ENCODE results near the gene RPAP3. TPM values are rescaled to one million over a fixed set of nuclear protein-coding genes. Genes with fewer than 3 reads are reported as not detected.

The RPAP3 gene
- polyA plus RNA-seq, 4 donors, result 8.7 to 25.6 (median 14.4) TPM

DNA sequence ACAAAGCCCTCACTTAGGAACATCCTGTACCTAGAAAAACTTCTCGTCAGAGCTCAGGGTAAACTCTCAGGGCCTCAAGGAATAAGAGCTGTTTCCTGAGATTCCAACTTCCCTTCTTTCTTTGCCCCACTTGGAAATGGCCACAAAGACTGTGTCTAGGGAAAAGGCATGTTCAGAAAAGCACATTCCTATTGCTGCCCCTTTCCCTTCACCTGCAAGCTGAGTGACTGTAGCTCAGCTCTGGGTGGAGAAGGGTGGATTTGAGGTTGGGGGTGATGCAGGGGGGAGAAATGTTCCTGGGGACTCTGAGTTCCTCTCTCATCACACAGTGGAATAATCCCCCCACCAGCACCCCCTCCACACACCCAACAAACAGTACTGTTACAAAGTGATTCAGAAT, 12.7 kb upstream of the RPAP3 start:
- no peak for FAIRE-seq
- peak overlapping the region in 1 of 3 donors; percentile 50 for H3K27ac ChIP-seq (ENCODE audit: low read depth in 1 of 3, low read length in 2 of 3)
- H3K4me3 ChIP-seq (ENCODE audit: low read depth in 1 of 3, low read length in 3 of 3), result no peak overlapping the region

DNA sequence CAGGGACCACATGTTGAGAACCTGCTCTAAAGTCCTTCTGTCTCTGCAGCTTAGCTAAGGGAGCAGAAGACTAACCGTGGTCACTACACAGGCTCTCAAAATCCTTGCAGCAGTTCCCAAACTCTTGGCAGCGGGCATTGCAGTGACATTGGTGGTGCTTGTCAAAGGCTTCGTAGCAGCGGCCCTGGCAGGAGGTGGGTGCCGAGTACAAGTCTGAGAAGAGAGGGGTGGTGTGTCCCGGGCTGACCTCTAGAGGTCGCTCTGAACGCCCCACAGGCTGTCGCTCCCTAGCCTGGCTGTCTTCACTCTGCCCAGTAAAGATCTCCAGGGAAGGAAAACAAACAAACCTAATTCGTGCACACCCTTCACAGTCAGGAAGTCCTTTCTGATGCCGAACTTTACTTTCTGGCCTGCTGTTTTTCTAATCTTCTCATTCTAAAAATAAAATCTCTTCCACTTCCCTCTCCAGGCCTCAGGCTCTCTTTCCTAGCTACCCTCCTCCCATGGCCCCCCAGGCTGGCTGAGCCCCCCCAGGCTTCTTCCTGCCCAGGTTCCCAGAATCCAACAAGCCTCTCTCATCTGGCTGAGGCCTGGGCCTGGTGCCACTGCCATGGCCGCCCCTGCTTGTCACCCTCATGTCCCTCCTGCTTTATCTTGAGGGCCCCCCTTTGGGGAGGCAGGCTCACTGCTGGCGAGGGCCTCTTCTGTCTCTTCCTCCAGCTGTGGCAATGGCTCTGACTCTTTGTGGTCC, 11.8 kb upstream of the RPAP3 start:
- Histone ChIP-seq H3K27me3 (ENCODE audit: control insufficient read depth in 3 of 3, insufficient read depth in 3 of 3, low read length in 3 of 3) (no peaks in the 10 kb centered on the region), H3K4me1 (ENCODE audit: control insufficient read depth in 3 of 3, insufficient read depth in 2 of 3, low read depth in 1 of 3, low read length in 2 of 3) (peaks cover 0 to 12% (median 3%) of the 10 kb centered on the region in 3 donors), H3K4me3 (ENCODE audit: low read depth in 1 of 3, low read length in 3 of 3) (no peak overlapping the region), H3K36me3 (ENCODE audit: control insufficient read depth in 3 of 3, insufficient read depth in 2 of 3, low read depth in 1 of 3, low read length in 3 of 3) (peaks cover 0 to 14% (median 0%) of the 10 kb centered on the region in 3 donors), H3K9me3 (ENCODE audit: control insufficient read depth in 2 of 2, insufficient read depth in 1 of 2, low read depth in 1 of 2, low read length in 1 of 2) (no peaks in the 10 kb centered on the region), H3K27ac (ENCODE audit: low read depth in 1 of 3, low read length in 2 of 3) (peak overlapping the region; percentile 13 to 85 (median 71))
- DNase-seq, result peak; percentile 68 to 88
- no peak for FAIRE-seq
- whole genome bisulfite sequencing, 3 donors, result 15 to 29% (median 19%) methylated on average over 13 of the region's 13 CpGs

More for the DNA sequence above, 12.7 kb upstream of the RPAP3 start:
- H3K36me3 ChIP-seq (ENCODE audit: control insufficient read depth in 3 of 3, insufficient read depth in 2 of 3, low read depth in 1 of 3, low read length in 3 of 3), result peaks cover 0 to 14% (median 0%) of the 10 kb centered on the region in 3 donors
- H3K4me1 ChIP-seq (ENCODE audit: control insufficient read depth in 3 of 3, insufficient read depth in 2 of 3, low read depth in 1 of 3, low read length in 2 of 3), result peaks cover 0 to 12% (median 3%) of the 10 kb centered on the region in 3 donors
- H3K27me3 ChIP-seq (ENCODE audit: control insufficient read depth in 3 of 3, insufficient read depth in 3 of 3, low read length in 3 of 3), result no peaks in the 10 kb centered on the region
- DNase-seq, result no peak
- no peaks in the 10 kb centered on the region for H3K9me3 ChIP-seq (ENCODE audit: control insufficient read depth in 2 of 2, insufficient read depth in 1 of 2, low read depth in 1 of 2, low read length in 1 of 2)
- WGBS, 3 donors, result 67 to 86% (median 70%) methylated on average over 1 of the region's 1 CpG

DNA sequence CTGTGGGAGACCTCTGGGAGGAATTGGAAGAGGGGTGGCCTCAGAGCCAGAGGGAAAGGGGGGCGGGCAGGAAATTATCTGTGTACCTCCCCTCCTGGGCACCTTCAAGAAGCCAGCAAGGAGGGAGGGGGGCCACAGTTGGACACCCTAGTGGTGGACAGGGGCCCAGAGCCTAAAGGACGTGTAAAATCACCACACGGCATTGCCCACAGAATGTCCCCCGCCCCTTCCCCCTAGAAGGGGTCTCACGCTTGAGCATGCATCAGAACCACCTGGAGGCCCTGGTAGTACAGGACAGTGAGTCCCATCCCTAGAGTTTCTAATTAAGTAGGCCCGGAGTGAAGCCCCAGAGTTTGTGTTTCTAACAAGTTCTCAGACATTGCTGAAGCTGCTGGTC, 11.2 kb upstream of the RPAP3 start:
- H3K4me1 ChIP-seq (ENCODE audit: control insufficient read depth in 3 of 3, insufficient read depth in 2 of 3, low read depth in 1 of 3, low read length in 2 of 3), result peaks cover 0 to 12% (median 3%) of the 10 kb centered on the region in 3 donors
- no peak overlapping the region for H3K4me3 ChIP-seq (ENCODE audit: low read depth in 1 of 3, low read length in 3 of 3)
- peaks cover 0 to 14% (median 0%) of the 10 kb centered on the region in 3 donors for H3K36me3 ChIP-seq (ENCODE audit: control insufficient read depth in 3 of 3, insufficient read depth in 2 of 3, low read depth in 1 of 3, low read length in 3 of 3)
- no peaks in the 10 kb centered on the region for H3K9me3 ChIP-seq (ENCODE audit: control insufficient read depth in 2 of 2, insufficient read depth in 1 of 2, low read depth in 1 of 2, low read length in 1 of 2)
- no peak for FAIRE-seq
- no peaks in the 10 kb centered on the region for H3K27me3 ChIP-seq (ENCODE audit: control insufficient read depth in 3 of 3, insufficient read depth in 3 of 3, low read length in 3 of 3)
- WGBS, 3 donors, result 82 to 88% (median 86%) methylated on average over 6 of the region's 6 CpGs
- DNase-seq, result no peak
- peak overlapping the region in 2 of 3 donors; percentile 21 to 85 for H3K27ac ChIP-seq (ENCODE audit: low read depth in 1 of 3, low read length in 2 of 3)

DNA sequence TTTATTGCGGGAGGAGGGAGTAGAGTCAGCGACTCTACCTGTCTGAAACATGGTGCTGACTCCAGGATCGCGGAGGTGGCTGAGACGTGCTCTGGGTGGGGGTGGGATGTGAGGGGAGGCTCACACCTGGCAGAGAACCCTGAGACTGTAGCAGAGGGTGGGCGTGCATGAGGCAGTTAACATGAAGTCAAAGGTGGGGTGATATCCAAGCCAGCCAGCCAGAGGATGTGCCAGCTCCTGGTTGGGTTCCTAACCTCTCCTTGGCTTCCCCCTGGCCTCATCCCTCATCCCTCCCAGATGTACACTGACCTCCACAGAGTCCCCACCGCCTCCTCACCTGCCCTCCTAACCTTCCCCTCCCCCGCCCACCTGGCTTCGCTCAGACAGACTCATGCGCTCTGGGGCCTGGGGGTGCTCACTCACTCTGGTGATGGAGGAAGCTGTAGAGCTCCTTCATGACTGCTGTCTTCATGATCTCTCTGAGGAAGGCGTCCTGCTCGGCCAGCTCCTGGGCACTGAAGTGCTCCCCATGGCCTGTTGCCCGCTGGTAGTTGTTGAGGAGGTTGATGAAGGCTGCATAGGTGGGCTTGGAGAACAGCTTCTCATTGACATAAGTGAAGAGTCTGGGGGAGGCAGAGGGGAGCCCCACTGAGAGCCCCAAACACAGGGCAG, 10.2 kb upstream of the RPAP3 start:
- WGBS, 3 donors, result 81 to 84% (median 82%) methylated on average over 13 of the region's 13 CpGs
- Histone ChIP-seq H3K4me1 (ENCODE audit: control insufficient read depth in 3 of 3, insufficient read depth in 2 of 3, low read depth in 1 of 3, low read length in 2 of 3) (peaks cover 0 to 12% (median 3%) of the 10 kb centered on the region in 3 donors), H3K36me3 (ENCODE audit: control insufficient read depth in 3 of 3, insufficient read depth in 2 of 3, low read depth in 1 of 3, low read length in 3 of 3) (peaks cover 0 to 9% (median 0%) of the 10 kb centered on the region in 3 donors), H3K27ac (ENCODE audit: low read depth in 1 of 3, low read length in 2 of 3) (peak overlapping the region in 1 of 3 donors; percentile 30), H3K9me3 (ENCODE audit: control insufficient read depth in 2 of 2, insufficient read depth in 1 of 2, low read depth in 1 of 2, low read length in 1 of 2) (no peaks in the 10 kb centered on the region), H3K27me3 (ENCODE audit: control insufficient read depth in 3 of 3, insufficient read depth in 3 of 3, low read length in 3 of 3) (no peaks in the 10 kb centered on the region), H3K4me3 (ENCODE audit: low read depth in 1 of 3, low read length in 3 of 3) (no peak overlapping the region)
- DNase-seq (no peak), FAIRE-seq (no peak)

DNA sequence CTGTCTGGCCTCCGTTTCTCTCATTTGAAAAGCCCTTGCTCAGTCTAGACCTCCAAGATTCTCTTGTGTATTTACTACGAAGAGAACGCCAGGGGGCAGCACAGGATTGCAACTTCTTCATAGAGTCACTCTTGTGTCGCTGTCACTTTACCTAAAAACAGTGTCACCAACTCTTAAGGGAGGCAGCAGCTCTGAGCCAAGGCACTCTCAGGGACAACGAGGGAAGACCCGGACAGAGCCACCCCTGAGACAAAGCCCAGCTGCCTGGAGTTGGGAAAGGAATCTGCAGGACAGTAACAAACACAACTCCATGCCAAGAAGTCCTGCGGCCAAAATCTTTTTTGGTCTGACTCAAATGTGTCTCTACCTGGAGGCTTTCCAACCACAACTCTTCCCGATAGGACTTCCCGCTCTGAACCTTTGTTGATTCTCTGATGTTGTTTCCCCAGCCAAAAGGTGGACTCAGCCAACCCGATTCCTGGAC, 9.6 kb upstream of the RPAP3 start:
- FAIRE-seq (no peak), DNase-seq (peak; percentile 80 to 83)
- Histone ChIP-seq H3K4me3 (ENCODE audit: low read depth in 1 of 3, low read length in 3 of 3) (no peak overlapping the region), H3K27me3 (ENCODE audit: control insufficient read depth in 3 of 3, insufficient read depth in 3 of 3, low read length in 3 of 3) (no peaks in the 10 kb centered on the region), H3K27ac (ENCODE audit: low read depth in 1 of 3, low read length in 2 of 3) (peak overlapping the region in 1 of 3 donors; percentile 43), H3K4me1 (ENCODE audit: control insufficient read depth in 3 of 3, insufficient read depth in 2 of 3, low read depth in 1 of 3, low read length in 2 of 3) (peaks cover 0 to 12% (median 3%) of the 10 kb centered on the region in 3 donors), H3K9me3 (ENCODE audit: control insufficient read depth in 2 of 2, insufficient read depth in 1 of 2, low read depth in 1 of 2, low read length in 1 of 2) (no peaks in the 10 kb centered on the region), H3K36me3 (ENCODE audit: control insufficient read depth in 3 of 3, insufficient read depth in 2 of 3, low read depth in 1 of 3, low read length in 3 of 3) (peaks cover 0 to 3% (median 0%) of the 10 kb centered on the region in 3 donors)
- WGBS, 3 donors, result 16 to 21% (median 17%) methylated on average over 10 of the region's 10 CpGs

DNA sequence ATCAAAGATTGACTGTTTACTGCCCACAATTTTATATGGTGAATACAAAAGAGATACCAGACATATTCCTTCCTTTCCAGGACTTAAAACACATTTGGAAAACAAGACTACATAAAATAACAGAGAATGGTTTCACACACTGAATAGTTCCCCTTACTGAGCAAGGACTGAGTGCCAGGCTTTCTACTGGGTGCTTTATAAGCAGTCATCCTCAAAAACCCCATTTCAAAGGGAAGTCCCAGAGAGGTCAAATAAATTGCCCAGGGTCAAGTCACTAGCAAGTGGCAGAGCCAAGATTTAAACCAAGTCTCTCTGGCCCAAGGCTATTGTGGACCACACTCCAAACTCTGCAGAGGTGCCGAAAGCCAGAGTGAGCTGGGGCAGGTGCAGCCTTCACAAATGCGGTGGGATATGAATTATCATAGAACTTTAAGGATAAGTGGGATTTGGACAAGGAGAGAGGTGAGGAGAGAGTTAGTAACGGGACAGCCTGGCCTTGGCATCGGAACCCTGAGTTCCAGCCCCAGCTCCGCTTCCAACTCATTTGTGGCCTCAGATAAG, 9.1 kb upstream of the RPAP3 start:
- peak overlapping the region in 1 of 3 donors; percentile 43 for H3K27ac ChIP-seq (ENCODE audit: low read depth in 1 of 3, low read length in 2 of 3)
- H3K4me3 ChIP-seq (ENCODE audit: low read depth in 1 of 3, low read length in 3 of 3), result no peak overlapping the region
- peaks cover 0 to 12% (median 3%) of the 10 kb centered on the region in 3 donors for H3K4me1 ChIP-seq (ENCODE audit: control insufficient read depth in 3 of 3, insufficient read depth in 2 of 3, low read depth in 1 of 3, low read length in 2 of 3)
- FAIRE-seq (no peak), DNase-seq (no peak)
- no peaks in the 10 kb centered on the region for H3K9me3 ChIP-seq (ENCODE audit: control insufficient read depth in 2 of 2, insufficient read depth in 1 of 2, low read depth in 1 of 2, low read length in 1 of 2)
- 36 to 41% (median 38%) methylated on average over 5 of the region's 5 CpGs for WGBS, 3 donors
- H3K27me3 ChIP-seq (ENCODE audit: control insufficient read depth in 3 of 3, insufficient read depth in 3 of 3, low read length in 3 of 3), result no peaks in the 10 kb centered on the region
- peaks cover 0 to 2% (median 0%) of the 10 kb centered on the region in 3 donors for H3K36me3 ChIP-seq (ENCODE audit: control insufficient read depth in 3 of 3, insufficient read depth in 2 of 3, low read depth in 1 of 3, low read length in 3 of 3)

DNA sequence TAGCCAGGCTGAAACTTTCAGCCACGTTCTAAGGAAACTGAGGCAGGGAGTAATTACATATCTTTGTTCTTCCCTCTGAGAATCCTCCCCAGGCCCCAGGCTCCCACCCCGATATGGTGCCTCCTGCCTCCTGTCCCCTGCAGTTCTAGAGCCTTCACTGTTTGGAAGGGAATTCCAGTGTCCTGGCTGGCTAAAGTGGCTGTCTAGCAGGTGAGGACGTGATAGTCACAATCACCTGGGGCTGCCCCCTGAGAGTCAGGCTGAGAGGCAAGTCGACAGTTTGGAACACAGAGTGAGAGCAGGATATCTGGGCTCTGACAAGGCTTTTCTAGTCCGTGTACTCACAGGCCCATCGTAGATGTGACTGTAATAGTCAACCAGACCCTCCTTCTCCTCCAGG, 6.3 kb upstream of the RPAP3 start:
- Histone ChIP-seq H3K4me1 (ENCODE audit: control insufficient read depth in 3 of 3, insufficient read depth in 2 of 3, low read depth in 1 of 3, low read length in 2 of 3) (peaks cover 5 to 12% (median 7%) of the 10 kb centered on the region in 3 donors), H3K27ac (ENCODE audit: low read depth in 1 of 3, low read length in 2 of 3) (no peak overlapping the region), H3K4me3 (ENCODE audit: low read depth in 1 of 3, low read length in 3 of 3) (no peak overlapping the region), H3K9me3 (ENCODE audit: control insufficient read depth in 2 of 2, insufficient read depth in 1 of 2, low read depth in 1 of 2, low read length in 1 of 2) (no peaks in the 10 kb centered on the region), H3K36me3 (ENCODE audit: control insufficient read depth in 3 of 3, insufficient read depth in 2 of 3, low read depth in 1 of 3, low read length in 3 of 3) (no peaks in the 10 kb centered on the region), H3K27me3 (ENCODE audit: control insufficient read depth in 3 of 3, insufficient read depth in 3 of 3, low read length in 3 of 3) (no peaks in the 10 kb centered on the region)
- WGBS, 3 donors, result 92 to 94% (median 93%) methylated on average over 6 of the region's 6 CpGs
- DNase-seq (no peak), FAIRE-seq (no peak)

DNA sequence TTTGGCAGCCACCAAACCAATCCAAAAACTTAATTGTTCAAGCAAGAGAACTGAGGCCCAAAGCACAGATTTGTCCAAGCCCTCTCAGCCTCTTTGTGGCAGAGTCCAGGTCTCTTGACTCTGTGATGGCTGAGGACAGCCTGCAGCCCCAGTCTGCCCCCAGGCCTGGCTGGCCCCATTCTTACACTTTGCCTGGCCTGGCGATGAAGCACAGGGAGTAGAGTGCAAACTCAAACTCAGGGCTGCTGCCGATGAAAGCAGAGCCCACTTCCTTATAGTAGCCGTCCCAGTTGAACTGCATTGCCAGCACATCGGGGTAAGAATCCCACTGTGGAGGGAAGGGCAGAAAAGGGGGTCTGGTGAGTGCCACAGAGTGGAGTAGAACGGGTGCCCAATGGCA, 5.6 kb upstream of the RPAP3 start:
- no peak overlapping the region for H3K4me3 ChIP-seq (ENCODE audit: low read depth in 1 of 3, low read length in 3 of 3)
- FAIRE-seq, result no peak
- H3K27me3 ChIP-seq (ENCODE audit: control insufficient read depth in 3 of 3, insufficient read depth in 3 of 3, low read length in 3 of 3), result no peaks in the 10 kb centered on the region
- peaks cover 6 to 11% (median 8%) of the 10 kb centered on the region in 3 donors for H3K4me1 ChIP-seq (ENCODE audit: control insufficient read depth in 3 of 3, insufficient read depth in 2 of 3, low read depth in 1 of 3, low read length in 2 of 3)
- H3K9me3 ChIP-seq (ENCODE audit: control insufficient read depth in 2 of 2, insufficient read depth in 1 of 2, low read depth in 1 of 2, low read length in 1 of 2), result no peaks in the 10 kb centered on the region
- no peak for DNase-seq
- H3K27ac ChIP-seq (ENCODE audit: low read depth in 1 of 3, low read length in 2 of 3), result no peak overlapping the region
- H3K36me3 ChIP-seq (ENCODE audit: control insufficient read depth in 3 of 3, insufficient read depth in 2 of 3, low read depth in 1 of 3, low read length in 3 of 3), result no peaks in the 10 kb centered on the region
- WGBS, 3 donors, result 89 to 91% (median 90%) methylated on average over 5 of the region's 5 CpGs
